IPS DF 19.7 (cell line): Measurements from ENCODE around the gene PRXL2A.
"Not testable (repeated sequence)": the region's sequence is repeated elsewhere in the genome, so short reads cannot be mapped to it uniquely, and the experiment has no call there.

Source experiments
- DNase-seq: peaks from one replicate; pipeline ENCODE4 v3.0.0-alpha.2; 2013; ENCODE audit warnings: low read depth, low spot score

Gene PRXL2A, protein sequence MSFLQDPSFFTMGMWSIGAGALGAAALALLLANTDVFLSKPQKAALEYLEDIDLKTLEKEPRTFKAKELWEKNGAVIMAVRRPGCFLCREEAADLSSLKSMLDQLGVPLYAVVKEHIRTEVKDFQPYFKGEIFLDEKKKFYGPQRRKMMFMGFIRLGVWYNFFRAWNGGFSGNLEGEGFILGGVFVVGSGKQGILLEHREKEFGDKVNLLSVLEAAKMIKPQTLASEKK

DNA sequence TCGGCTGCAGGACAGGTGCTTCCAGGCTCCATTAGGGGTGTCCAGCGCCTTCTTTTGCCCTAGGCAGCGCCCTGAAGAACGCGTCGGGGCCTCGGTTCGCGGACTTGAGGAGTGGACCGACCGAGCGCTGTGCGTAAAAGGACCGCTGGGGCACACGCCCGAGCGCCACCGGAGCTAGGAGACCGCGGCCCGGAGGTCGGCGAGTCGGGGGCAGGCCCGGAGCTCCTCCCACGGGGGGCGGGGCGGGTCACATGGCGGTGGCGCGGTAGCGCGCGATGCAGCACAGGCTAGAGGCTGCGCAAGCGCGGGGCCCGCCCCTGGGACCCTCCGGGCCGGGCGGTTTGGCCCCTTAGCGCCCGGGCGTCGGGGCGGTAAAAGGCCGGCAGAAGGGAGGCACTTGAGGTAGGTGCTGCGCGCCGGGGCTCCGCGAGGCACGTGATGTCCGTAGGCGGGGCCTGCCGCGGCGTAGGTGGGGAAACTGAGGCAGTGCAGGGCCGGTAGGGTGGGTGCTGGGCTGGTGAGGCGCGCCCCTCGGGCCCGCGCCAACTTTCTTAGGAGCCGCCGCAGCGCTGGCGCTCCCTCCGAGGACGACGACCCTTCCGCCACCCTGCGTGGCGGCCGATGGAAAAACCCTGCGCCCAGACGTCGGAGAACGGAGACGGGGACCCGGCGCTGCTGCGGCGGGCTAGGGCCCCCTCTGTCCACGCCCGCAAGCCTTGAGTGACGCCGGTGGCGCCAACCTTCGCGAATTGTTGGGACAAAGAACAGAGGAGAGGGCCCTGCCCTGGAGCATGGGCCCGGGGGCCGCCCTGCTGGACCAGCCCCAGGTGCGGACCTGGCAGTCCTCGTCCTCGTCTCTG is at the start of gene PRXL2A:
TSS of gene PRXL2A (plus strand) at position 310 of the 860 bp plus-strand sequence. CDS start 11,917 bp downstream, outside the sequence.
- DNase-seq: no peak

DNA sequence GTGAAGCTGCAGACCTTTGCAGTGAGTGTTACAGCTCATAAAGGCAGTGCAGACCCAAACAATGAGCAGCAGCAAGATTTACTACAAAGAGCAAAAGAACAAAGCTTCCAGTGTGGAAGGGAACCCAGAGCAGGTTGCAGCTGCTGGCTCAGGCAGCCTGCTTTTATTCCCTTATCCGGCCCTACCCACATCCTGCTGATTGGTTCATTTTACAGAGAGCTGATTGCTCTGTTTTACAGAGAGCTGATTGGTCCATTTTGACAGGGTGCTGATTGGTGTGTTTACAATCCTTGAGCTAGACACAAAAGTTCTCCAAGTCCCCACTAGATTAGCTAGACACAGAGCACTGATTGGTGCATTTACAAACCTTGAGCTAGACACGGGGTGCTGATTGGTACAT is 49.4 kb upstream of the PRXL2A start:
- DNase-seq: not testable (repeated sequence)

DNA sequence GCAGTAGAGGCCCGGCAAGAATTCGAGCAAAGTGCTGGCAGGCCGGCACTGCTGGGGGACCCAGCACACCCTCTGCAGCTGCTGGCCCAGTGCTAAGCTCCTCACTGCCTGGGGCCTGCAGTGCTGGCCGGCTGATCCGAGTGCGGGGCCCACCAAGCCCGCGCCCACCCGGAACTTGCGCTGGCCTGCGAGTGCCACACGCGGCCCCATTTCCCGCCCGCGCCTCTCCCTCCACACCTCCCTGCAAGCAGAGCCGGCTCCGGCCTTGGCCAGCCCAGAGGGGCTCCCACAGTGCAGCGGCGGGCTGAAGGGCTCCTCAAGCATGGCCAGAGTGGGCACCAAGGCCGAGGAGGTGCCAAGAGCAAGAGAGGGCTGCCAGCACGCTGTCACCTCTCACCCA is 48.7 kb upstream of the PRXL2A start:
- no peak for DNase-seq

DNA sequence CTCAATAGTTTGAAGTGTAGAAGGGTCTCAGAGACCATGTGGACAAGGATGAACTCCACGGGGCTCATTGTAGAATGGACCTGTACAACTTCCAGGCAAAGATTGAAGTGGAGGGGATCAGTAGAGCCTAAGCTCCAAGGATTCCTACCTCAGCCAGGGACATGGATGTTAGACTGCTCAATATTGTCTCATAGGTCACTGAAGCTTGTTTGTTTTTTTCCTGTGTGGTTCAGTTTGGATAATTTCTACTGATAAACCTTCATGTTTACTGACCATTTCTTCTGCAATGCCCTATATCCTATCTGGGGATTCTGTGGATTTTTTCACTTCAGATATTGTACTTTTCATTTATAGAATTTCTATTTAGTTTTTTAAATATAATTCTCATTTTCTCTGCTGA is 42.8 kb upstream of the PRXL2A start:
- DNase-seq: no peak

DNA sequence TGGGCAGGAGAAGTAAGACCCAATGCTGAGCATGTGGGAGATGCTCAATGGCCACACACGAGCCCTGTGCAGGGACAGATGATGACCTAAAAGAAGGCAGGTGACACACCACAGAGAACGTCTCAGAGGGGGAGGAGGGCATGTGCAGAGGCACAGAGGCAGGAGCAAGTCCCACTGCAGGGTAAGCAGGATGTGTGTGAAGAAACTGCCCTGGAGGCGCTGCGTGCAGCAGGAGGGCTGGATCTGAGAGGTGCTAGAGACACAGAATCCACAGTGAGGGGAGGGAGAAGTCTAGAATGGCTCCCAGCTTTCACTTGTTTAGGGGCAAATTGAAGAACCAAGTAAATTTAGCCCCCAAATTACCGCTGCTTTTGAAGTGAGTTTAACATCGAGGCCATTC is 36.9 kb upstream of the PRXL2A start:
- DNase-seq: no peak

DNA sequence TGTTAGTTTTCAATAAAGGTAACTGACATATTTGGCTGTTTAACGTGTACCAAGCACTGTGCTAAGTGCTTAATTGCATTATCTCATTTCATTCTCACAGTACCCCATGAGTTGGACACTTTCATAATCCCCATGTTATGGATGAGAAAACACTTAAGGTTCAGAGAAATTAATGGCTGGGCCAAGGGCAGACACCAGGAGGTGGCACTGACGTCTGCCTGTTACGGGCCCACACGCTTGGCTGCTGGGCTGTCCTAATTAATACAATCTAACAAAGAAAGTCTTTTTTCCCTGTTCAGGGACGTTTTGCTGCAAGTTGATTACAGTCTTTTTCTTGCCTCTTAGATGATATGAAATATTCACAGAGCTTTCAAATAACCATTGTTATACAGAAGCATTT is 35.7 kb upstream of the PRXL2A start:
- DNase-seq: no peak

DNA sequence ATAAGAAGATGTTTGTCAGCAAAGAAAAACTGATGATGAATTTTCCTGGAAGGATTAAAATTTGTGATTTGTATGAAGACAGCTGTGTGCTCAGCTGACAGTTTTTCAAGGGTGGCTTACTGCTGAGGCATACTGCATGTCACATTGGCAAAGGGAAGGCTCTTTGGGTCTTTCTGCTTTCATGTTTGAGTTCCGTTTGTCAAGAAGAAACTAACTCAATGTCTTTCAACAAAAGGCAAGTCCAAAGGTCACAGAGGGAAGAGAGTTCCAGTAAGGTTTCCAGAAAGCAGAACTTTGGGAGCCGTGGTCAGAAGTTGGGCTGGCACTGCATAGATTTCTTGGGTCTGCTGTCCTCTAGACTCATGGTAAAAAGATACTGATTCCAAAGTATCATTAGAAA is 34.8 kb upstream of the PRXL2A start:
- no peak for DNase-seq

DNA sequence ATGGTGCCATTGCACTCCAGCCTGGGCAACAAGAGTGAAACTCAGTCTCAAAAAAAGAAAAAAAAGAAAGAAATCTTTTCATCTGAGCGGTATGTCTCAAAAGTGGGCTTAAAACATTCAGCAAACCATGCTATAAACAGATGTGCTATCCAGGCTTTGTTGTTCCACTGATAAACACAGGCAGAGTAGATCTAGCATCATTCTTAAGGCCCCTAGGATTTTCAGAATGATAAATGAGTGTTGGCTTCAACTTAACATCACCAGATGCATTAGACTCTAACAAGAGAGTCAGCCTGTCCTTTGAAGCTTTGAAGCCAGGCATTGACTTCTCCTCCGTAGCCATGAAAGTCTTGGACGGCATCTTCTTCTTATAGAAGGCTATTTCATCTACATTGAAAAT is 28.6 kb upstream of the PRXL2A start:
- DNase-seq: no peak

DNA sequence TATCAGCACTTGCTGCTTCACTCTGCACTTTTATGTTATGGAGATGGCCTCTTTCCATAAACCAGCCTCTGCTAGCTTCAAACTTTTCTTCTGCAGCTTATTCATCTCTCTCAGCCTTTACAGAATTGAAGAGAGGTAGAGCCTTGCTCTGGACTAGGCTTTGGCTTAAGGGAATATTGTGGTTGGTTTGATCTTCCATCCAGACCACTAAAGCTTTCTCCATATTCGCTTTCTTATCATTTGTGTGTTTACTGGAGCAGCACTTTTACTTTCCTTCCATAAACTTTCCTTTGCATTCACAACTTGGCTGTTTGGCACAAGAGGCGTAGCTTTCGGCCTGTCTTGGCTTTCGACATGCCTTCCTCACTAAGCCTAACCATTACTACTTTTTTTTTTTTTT is 28.2 kb upstream of the PRXL2A start:
- DNase-seq: no peak

DNA sequence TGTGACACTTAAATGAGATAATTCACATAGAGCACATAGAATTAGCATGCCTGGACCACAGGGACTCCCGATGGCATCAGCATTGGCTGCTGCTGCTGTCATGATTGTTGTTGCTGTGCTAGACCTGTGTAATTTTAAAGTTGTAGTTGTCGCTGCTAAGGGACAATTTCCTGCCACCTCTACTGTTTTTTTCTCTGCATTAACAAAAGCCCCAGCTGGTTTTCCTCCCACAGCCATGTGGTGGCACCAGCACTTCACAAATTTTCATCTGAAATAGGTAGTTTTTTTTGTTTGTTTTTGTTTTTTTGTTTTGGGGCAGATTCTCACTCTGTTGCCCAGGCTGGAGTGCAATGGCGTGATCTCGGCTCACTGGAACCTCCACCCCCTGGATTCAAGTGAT is 25.4 kb upstream of the PRXL2A start:
- no peak for DNase-seq

DNA sequence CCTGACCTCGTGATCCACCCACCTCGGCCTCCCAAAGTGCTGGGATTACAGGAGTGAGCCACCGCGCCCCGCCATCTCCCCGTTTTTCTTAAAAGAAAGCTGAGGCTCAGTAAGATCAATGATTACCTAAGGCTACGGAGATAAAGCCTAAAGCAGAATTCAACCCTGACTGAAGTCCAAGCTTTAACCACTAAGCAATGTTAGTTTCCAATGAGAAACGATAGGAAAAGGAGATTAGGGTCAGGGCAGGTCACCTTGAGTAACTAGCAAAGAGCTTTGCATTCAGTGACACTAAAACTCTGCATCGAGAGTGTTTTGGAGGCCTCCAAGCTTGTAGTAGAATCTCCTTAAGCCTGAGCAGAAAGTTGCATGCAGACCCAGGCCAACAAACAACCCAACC is 17.6 kb upstream of the PRXL2A start:
- no peak for DNase-seq

DNA sequence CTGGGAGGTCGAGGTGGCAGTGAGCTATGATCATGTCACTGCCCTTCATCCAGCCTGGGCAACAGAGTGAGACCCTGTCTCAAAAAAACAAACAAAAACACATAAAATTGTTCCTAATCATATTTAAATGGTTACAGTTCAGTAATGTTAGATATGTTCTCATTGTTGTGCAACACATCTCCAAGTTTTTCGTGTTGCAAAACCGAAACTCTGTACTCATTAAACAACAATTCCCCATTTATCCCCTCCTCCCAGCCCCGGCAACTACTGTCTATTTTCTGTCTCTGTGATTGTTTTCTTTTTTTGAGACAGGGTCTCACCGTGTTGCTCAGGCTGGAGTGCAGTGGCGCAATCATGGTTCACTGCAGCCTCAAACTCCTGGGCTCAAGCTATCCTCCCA is 16.1 kb upstream of the PRXL2A start:
- DNase-seq: no peak

DNA sequence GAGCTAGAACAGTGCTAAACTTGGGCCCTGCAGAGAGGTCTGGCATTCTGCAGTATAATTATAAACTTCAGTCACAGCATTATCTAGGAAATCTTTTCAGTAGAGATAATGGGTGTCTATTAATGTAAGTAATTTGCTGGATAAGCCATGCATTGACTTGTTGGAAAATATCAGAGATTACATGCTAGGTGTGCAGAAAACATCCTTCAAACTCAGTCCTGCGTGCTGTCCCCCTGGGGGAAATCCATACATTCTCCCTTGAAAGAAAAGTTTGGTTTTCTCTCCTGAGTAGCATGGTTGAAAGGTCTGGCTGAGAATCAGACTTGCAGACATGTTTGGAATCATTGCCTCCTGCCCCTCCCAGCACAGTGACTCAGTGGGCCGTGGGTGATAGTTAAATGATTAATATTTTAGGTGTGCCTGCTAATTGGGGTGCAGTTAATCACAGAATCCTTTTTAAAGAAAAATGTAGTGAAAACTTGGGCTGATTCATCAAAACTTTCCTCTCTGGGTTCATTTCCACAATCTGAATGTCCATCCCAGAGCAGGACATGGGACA is 13.9 kb upstream of the PRXL2A start:
- DNase-seq: no peak

DNA sequence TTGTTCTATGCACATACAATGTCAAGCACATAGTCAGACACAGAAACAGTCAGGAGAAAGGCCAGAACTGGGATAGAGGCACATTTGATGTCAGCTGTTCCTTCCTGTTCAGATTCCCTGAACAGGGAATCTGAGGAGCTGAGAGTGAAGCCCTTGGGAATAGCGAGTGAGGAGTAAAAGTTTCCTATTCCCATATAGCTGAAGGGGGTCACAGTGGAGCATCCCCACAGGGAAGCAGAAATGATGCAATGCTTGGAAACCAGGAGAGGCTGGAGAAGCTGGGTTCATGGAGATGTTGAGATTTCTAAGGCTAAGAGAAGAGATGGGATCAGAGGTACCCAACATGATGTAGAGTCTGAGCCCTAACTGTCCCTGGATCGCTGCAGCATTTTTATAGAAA is 11.3 kb upstream of the PRXL2A start:
- no peak for DNase-seq

DNA sequence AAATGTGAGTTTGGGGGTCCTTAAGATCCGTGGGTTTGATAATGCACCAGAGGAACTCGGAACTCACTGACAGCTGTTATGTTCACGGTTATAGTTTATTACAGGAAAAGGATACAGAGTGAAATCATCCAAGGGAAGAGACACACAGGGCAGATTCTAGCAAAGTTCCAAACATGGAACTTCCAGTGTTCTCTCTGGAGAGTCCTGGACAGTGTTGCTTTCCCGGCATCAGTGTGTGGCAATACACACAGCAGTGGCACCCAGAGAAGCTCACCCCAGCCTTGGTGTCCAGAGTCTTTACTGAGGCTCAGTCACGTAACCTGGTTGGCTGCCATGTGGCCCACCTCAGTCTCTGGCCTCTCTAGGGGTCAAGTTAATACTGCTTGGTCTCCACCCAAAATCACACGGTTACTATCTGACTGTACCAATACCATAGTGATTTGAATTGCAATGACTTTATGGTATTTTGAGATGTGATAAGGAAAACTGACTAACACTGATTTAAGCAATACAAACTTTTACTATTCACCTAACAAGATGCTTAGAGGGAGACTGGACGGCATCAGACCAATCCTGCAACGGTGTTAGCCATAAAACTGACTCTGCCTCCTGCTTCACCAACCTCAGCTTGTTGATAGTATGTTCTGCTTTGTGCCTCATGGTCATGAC is 8.1 kb upstream of the PRXL2A start:
- no peak for DNase-seq

DNA sequence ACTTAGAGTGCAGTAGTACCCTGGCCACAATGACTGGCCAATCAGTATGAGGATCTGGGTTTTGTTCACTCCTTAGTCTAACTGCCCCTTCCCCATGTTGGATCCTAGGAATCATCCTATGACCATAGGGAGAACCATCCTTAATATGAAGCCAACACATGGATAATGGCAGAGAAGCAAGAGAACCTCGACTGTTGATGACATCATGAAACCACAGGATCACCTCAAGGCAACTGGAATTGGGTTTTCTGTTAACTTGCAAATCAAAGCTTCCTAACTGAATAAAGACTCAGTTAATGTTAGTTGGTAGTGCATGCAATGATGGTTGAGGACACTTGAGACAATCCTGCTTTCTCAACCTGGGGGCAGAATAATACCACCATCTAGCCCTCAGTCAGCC is 3.3 kb upstream of the PRXL2A start:
- no peak for DNase-seq

DNA sequence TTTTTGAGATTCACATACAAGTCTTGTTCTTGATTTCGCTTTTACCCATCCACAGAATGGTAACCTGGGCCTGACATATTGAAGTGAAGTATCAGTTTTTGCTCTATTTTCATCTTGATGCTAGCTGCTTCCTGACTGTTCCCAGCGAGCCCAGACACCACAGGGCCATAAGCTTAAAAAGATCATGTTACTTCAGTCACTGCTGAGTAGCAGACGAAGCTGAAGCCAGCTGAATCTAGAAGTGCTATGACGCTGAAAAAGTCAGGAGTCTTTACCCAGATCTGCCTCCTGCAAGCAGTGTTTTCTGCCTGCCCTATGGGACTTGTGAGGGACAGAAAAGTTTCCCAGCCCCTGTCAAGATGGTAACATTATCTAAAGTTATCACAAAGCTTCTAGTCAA is 2.7 kb upstream of the PRXL2A start:
- DNase-seq: no peak

DNA sequence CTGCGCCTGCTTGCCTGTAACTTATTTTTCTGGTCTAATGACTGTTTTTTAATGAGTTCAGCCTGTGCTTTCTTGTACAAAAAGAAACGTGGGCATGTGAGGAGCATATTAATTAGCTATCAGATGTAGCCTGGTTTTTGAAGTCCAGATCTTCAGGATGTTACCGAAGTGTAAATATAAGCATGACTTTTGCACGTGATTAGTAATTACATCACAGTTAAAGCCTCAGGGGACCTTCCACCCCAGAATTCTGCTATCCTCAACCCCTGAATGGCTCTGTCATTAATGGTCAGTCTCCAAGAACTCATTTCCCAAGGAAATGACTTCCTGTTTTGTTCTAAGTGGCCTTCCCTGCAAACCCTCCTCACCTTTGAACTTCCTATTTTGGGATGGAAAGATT is 2.1 kb upstream of the PRXL2A start:
- no peak for DNase-seq

DNA sequence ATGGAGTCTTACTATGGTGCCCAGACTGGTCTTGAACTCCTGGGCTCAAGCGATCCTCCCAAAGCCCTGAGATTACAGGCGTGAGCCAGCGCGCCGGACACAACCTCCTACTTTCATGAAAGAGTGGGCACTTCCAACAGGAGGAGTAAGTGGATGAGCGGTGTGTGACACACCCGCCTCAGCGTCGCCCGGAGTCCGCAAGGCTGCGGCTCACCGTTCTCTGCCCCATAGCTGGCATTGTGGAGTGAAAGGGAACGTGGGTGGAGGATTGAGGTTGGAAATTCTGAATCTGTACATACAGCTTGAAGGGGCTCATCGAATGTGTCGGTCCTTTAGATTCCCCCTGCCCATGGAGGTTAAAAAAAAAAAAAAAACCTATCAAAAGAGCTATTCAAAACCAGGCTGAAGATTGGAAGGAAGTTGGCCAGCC is 524 bp upstream of the PRXL2A start:
- DNase-seq: no peak

DNA sequence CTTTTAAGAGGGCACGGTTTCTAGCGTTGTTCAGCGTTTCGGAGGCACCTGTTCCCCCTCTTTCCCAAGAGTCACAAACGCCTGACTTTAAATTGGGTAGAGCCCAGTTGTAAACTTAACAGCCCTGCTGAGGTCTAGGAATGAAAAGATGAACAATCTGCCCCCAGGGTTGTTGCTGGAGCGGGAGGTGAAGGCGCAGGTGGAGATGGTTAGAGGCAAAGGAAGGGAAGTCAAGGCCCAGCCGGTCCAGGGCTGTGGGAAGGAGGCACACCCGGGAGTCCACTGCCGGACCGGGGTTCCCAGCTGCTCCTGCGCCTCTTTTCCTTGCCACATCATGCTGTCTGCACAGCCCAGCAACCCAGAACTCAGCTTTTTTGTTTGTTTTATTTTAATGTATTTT is 770 bp downstream of the PRXL2A start:
- DNase-seq: no peak

DNA sequence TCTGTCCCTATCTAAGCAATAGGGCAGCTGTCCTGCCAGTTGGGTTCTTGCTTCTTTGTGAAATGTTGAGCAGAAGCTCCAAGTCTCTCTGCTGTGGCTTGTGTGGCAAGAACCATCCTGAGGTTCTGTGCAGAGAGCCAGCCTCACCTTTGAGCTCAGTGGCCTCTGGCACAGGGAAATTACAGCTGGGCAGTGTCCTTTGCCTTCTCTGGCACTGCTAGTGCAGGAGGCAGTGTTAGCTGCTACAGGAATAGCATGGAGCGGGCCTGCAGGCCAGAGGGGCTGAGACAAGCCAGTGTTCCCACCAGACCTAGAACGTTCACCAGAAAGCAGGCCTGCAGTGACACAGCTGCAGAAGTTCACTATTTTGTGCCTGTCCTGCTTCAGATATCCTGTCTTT is 1.8 kb downstream of the PRXL2A start:
- no peak for DNase-seq

DNA sequence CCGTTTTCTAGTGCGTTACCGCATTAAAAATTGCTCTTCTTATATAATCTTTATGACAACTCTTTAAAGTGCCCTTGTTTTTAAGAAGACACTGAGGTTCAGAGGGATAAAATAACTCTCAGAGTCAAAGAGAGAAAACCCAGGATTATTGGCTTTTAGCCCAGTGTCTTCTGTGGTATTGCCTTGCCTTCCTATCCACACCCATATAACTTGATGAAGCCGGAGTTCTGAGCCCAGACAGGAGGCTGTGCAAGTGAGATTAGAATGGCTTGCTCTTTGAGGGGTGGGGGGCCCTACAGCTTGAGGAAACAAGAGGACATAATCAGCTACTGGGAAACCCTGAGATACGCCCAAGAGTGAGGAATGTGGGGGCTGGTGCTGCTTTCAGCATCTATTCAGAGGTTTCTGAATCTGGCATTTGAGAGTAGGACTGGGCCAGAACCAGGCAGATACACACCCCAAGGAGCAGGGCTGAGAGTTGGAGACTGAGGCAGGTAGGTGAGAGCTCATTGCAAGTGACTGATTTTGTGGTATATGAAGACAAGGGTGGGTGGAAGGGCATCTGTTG is 2.3 kb downstream of the PRXL2A start:
- DNase-seq: no peak
